Suppressor macrophage treated with lipopolysaccharide for 4 hours (primary cell): ENCODE results near the gene LRCH4.
A peak's percentile ranks its signal among the peaks of the same experiment; 100 is the strongest.
"Not testable (repeated sequence)": the region's sequence is repeated elsewhere in the genome, so short reads cannot be mapped to it uniquely, and the experiment has no call there.

ENCODE experiments used
- DNase-seq: peaks from one replicate; pipeline ENCODE4 v3.0.0-alpha.2; 2020

LRCH4 gene

GRCh38 chr7:100567031-100567730 lies 18.7 kb downstream of the LRCH4 start:
- DNase-seq: no peak

GRCh38 chr7:100566018-100566531 lies 19.9 kb downstream of the LRCH4 start:
- DNase-seq: no peak

GRCh38 chr7:100565133-100565571 lies 20.8 kb downstream of the LRCH4 start:
- no peak for DNase-seq

- DNase-seq: not testable (repeated sequence)
Measured at GRCh38 chr7:100564405-100564804, 21.5 kb downstream of the LRCH4 start.

GRCh38 chr7:100563809-100564400 lies 22.0 kb downstream of the LRCH4 start:
- DNase-seq: peak; percentile 84

- DNase-seq: no peak
Measured at GRCh38 chr7:100563100-100563564, 22.8 kb downstream of the LRCH4 start.

GRCh38 chr7:100562195-100563099 lies 23.5 kb downstream of the LRCH4 start:
- DNase-seq: no peak

GRCh38 chr7:100561491-100562194 lies 24.3 kb downstream of the LRCH4 start:
- no peak for DNase-seq

GRCh38 chr7:100559127-100559526 lies 26.8 kb downstream of the LRCH4 start:
- no peak for DNase-seq

GRCh38 chr7:100556541-100556940 lies 29.4 kb downstream of the LRCH4 start:
- peak; percentile 65 for DNase-seq

GRCh38 chr7:100555701-100556100 lies 30.2 kb downstream of the LRCH4 start:
- DNase-seq: peak; percentile 36

GRCh38 chr7:100553032-100553431 lies 32.9 kb downstream of the LRCH4 start:
- DNase-seq: no peak

GRCh38 chr7:100552532-100552931 lies 33.4 kb downstream of the LRCH4 start:
- no peak for DNase-seq

- not testable (repeated sequence) for DNase-seq
Measured at GRCh38 chr7:100548446-100548845, 37.5 kb downstream of the LRCH4 start.

- no peak for DNase-seq
Measured at GRCh38 chr7:100547872-100548271, 38.1 kb downstream of the LRCH4 start.

GRCh38 chr7:100546926-100547800 lies 38.8 kb downstream of the LRCH4 start:
- DNase-seq: no peak

GRCh38 chr7:100546129-100546925 lies 39.6 kb downstream of the LRCH4 start:
- DNase-seq: no peak

- peak; percentile 55 for DNase-seq
Measured at GRCh38 chr7:100545360-100546128, 40.4 kb downstream of the LRCH4 start.

- no peak for DNase-seq
Measured at GRCh38 chr7:100544967-100545359, 41.0 kb downstream of the LRCH4 start.

- DNase-seq: no peak
Measured at GRCh38 chr7:100544386-100544785, 41.5 kb downstream of the LRCH4 start.
